OCI-LY7 (cell line): ENCODE measurements around the gene TULP4.

Source experiments
- CTCF ChIP-seq: fragments of 200-600 bp; sonication (generic); conservative IDR thresholded peaks from 2 replicates; pipeline ENCODE4 v1.5.1; 2014; ENCODE audit warnings: mild to moderate bottlenecking, antibody characterized with exemption, low read length, moderate library complexity, mixed read lengths
- EZH2phosphoT487 ChIP-seq: fragments of 200-600 bp; sonication (generic); IDR thresholded peaks from 2 replicates; pipeline ENCODE4 v1.6.1; 2018; ENCODE audit warnings: low read depth, borderline replicate concordance, mild to moderate bottlenecking, mixed run types, antibody characterized with exemption, low read length, moderate library complexity, mixed read lengths

GRCh38 chr6:158269657-158270056, 42.6 kb upstream of the TULP4 start:
- TF ChIP-seq CTCF (no peak), EZH2phosphoT487 (no peak)
